Measurements from ENCODE around the gene TRIM27.
"Not testable (repeated sequence)": the region's sequence is repeated elsewhere in the genome, so short reads cannot be mapped to it uniquely, and the experiment has no call there.

TRIM27 gene

DNA sequence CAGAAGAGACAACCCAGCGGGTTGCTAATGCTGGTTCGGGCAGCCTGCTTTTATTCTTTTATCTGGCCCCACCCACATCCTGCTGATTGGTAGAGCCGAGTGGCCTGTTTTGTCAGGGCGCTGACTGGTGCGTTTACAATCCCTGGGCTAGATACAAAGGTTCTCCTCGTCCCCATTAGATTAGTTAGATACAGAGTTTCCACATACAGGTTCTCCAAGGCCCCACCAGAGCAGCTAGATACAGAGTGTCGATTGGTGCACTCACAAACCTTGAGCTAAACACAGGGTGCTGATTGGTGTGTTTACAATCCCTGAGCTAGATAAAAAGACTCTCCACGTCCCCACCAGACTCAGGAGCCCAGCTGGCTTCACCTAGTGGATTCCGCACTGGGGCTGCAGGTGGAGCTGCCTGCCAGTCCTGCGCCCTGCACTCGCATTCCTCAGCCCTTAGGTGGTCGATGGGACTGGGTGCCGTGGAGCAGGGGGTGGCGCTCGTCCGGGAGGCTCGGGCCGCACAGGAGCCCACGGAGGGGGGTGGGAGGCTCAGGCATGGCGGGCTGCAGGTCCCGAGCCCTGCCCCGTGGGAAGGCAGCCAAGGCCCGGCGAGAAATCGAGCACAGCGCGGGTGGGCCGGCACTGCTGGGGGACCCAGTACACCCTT lies 51.5 kb downstream of the TRIM27 start:
- DNase-seq; H3K27ac ChIP-seq (ENCODE audit: insufficient read depth in 1 of 2, low read depth in 1 of 2, low read length in 2 of 2, poor library complexity in 1 of 2, severe bottlenecking in 2 of 2); H3K27me3 ChIP-seq (replicated peaks in 2 of 5; ENCODE audit: control insufficient read depth in 4 of 5, insufficient read depth in 5 of 5, low read length in 4 of 5); H3K4me1 ChIP-seq (ENCODE audit: control extremely low read depth in 1 of 4, control insufficient read depth in 4 of 4, insufficient read depth in 4 of 4, low read length in 3 of 4); H3K4me3 ChIP-seq (ENCODE audit: control insufficient read depth in 1 of 7, extremely low read depth in 1 of 7, insufficient read depth in 4 of 7, low read depth in 2 of 7, low read length in 6 of 7); POLR2A ChIA-PET; H3K9me3 ChIP-seq (ENCODE audit: control extremely low read depth in 1 of 5, control insufficient read depth in 4 of 5, insufficient read depth in 2 of 5, low read depth in 1 of 5, low read length in 4 of 5); H3K36me3 ChIP-seq (ENCODE audit: control insufficient read depth in 4 of 4, insufficient read depth in 4 of 4, low read length in 3 of 4); CTCF ChIA-PET: not testable (repeated sequence)
- WGBS (ENCODE audit: insufficient coverage) = 95% methylated on average over 15 of the region's 28 CpGs

- Histone ChIP-seq H3K9me3 (ENCODE audit: control extremely low read depth in 1 of 5, control insufficient read depth in 4 of 5, insufficient read depth in 2 of 5, low read depth in 1 of 5, low read length in 4 of 5) (no peaks in the 10 kb centered on the region), H3K4me1 (ENCODE audit: control extremely low read depth in 1 of 4, control insufficient read depth in 4 of 4, insufficient read depth in 4 of 4, low read length in 3 of 4) (peaks cover 0 to 7% (median 2%) of the 10 kb centered on the region in 4 experiments), H3K27me3 (replicated peaks in 2 of 5; ENCODE audit: control insufficient read depth in 4 of 5, insufficient read depth in 5 of 5, low read length in 4 of 5) (peaks cover 0 to 5% (median 0%) of the 10 kb centered on the region in 5 experiments), H3K27ac (ENCODE audit: insufficient read depth in 1 of 2, low read depth in 1 of 2, low read length in 2 of 2, poor library complexity in 1 of 2, severe bottlenecking in 2 of 2) (no peak overlapping the region), H3K36me3 (ENCODE audit: control insufficient read depth in 4 of 4, insufficient read depth in 4 of 4, low read length in 3 of 4) (no peaks in the 10 kb centered on the region), H3K4me3 (ENCODE audit: control insufficient read depth in 1 of 7, extremely low read depth in 1 of 7, insufficient read depth in 4 of 7, low read depth in 2 of 7, low read length in 6 of 7) (no peak overlapping the region)
- WGBS (ENCODE audit: insufficient coverage) = 97% methylated on average over 13 of the region's 13 CpGs
- no peak for DNase-seq
- POLR2A ChIA-PET = no interaction called here
- CTCF ChIA-PET = interaction anchor here (0.6 kb wide), 1 partner anchor 150 kb away, joined by 4 read pairs; no protein-coding TSS in a partner anchor
Observed at GRCh38 chr6:28871335-28872156, 52.2 kb downstream of the TRIM27 start.

DNA sequence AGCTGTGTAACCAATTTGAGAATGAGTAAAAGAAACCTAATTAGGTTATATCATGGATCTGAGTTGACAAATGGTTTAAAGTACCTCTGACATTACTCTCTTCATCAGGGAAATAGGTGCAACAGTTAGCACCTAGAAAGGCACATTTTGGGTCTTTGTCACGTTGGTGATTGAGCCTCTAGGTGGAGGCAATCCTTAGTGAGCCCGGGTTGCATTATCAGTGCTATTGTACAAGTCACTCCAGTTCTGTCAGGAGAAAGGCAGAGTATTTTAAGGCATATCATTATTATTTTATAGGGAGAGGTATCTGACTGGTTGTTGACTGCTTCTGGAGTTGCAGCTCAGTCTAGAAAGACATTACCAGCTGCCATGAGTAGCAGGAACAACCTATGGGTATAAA lies 54.9 kb downstream of the TRIM27 start:
- no peak overlapping the region for H3K4me3 ChIP-seq (ENCODE audit: control insufficient read depth in 1 of 7, extremely low read depth in 1 of 7, insufficient read depth in 4 of 7, low read depth in 2 of 7, low read length in 6 of 7)
- no peaks in the 10 kb centered on the region for H3K27me3 ChIP-seq (replicated peaks in 2 of 5; ENCODE audit: control insufficient read depth in 4 of 5, insufficient read depth in 5 of 5, low read length in 4 of 5)
- H3K36me3 ChIP-seq (ENCODE audit: control insufficient read depth in 4 of 4, insufficient read depth in 4 of 4, low read length in 3 of 4) = no peaks in the 10 kb centered on the region
- peaks cover 2 to 15% (median 8%) of the 10 kb centered on the region in 4 experiments for H3K4me1 ChIP-seq (ENCODE audit: control extremely low read depth in 1 of 4, control insufficient read depth in 4 of 4, insufficient read depth in 4 of 4, low read length in 3 of 4)
- no CpG with 5 or more reads among the region's 2 CpGs for WGBS (ENCODE audit: insufficient coverage)
- DNase-seq = no peak
- POLR2A ChIA-PET = interaction anchor here (0.6 kb wide), 1 partner anchor 27 kb away, joined by 7 read pairs; no protein-coding TSS in a partner anchor
- no peak overlapping the region for H3K27ac ChIP-seq (ENCODE audit: insufficient read depth in 1 of 2, low read depth in 1 of 2, low read length in 2 of 2, poor library complexity in 1 of 2, severe bottlenecking in 2 of 2)
- CTCF ChIA-PET = interaction anchor here (1.0 to 1.1 kb wide), 2 partner anchors 10 to 13 kb away, joined by 4 read pairs; no protein-coding TSS in a partner anchor
- peaks cover 0 to 4% (median 0%) of the 10 kb centered on the region in 5 experiments for H3K9me3 ChIP-seq (ENCODE audit: control extremely low read depth in 1 of 5, control insufficient read depth in 4 of 5, insufficient read depth in 2 of 5, low read depth in 1 of 5, low read length in 4 of 5)

GRCh38 chr6:28867086-28867409 lies 56.7 kb downstream of the TRIM27 start:
- Histone ChIP-seq H3K4me1 (ENCODE audit: control extremely low read depth in 1 of 4, control insufficient read depth in 4 of 4, insufficient read depth in 4 of 4, low read length in 3 of 4) (peaks cover 2 to 17% (median 9%) of the 10 kb centered on the region in 4 experiments), H3K27ac (ENCODE audit: insufficient read depth in 1 of 2, low read depth in 1 of 2, low read length in 2 of 2, poor library complexity in 1 of 2, severe bottlenecking in 2 of 2) (peak overlapping the region in 1 of 2 experiments; percentile 65), H3K27me3 (replicated peaks in 2 of 5; ENCODE audit: control insufficient read depth in 4 of 5, insufficient read depth in 5 of 5, low read length in 4 of 5) (no peaks in the 10 kb centered on the region), H3K36me3 (ENCODE audit: control insufficient read depth in 4 of 4, insufficient read depth in 4 of 4, low read length in 3 of 4) (no peaks in the 10 kb centered on the region), H3K9me3 (ENCODE audit: control extremely low read depth in 1 of 5, control insufficient read depth in 4 of 5, insufficient read depth in 2 of 5, low read depth in 1 of 5, low read length in 4 of 5) (peaks cover 0 to 4% (median 0%) of the 10 kb centered on the region in 5 experiments), H3K4me3 (ENCODE audit: control insufficient read depth in 1 of 7, extremely low read depth in 1 of 7, insufficient read depth in 4 of 7, low read depth in 2 of 7, low read length in 6 of 7) (peak overlapping the region; percentile 54 to 87 (median 71))
- WGBS (ENCODE audit: insufficient coverage) = 20% methylated on average over 1 of the region's 5 CpGs
- DNase-seq = peak in 2 of 3 donors; percentile 40 to 68
- POLR2A ChIA-PET = no interaction called here
- CTCF ChIA-PET = interaction anchor here (1.1 to 1.6 kb wide), 4 partner anchors 11 to 150 kb away, joined by 3 to 6 read pairs (median 3); no protein-coding TSS in a partner anchor

DNA sequence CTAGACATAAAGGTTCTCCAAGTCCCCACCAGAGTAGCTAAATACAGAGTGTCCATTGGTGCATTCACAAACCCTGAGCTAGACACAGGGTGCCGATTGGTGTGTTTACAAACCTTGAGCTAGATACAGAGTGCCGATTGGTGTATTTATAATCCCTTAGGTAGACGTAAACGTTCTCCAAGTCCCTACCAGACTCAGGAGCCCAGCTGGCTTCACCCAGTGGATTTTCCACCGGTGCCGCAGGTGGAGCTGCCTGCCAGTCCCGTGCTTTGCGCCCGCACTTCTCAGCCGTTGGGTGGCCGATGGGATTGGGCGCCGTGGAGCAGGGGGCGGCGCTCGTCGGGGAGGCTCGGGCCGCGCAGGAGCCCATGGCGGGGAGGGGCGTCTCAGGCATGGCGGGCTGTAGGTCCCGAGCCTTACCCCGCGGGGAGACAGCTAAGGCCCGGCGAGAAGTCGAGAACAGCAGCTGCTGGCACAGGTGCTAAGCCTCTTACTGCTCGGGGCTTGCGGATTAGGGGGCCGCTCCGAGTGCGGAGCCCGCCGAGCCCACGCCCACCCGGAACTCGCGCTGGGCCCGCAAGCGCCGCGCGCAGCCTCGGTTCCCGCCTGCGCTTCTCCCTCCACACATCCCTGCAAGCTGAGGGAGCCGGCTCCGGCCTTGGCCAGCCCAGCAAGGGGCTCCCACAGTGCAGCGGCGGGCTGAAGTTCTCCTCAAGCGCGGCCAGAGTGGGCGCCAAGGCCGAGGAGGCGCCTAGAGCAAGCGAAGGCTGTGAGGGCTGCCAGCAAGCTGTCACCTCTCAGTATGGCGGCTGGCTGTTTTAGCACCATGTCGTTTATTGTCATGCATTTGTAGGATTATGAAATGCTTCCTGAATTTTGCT lies 57.3 kb downstream of the TRIM27 start:
- H3K27me3 ChIP-seq (replicated peaks in 2 of 5; ENCODE audit: control insufficient read depth in 4 of 5, insufficient read depth in 5 of 5, low read length in 4 of 5); H3K9me3 ChIP-seq (ENCODE audit: control extremely low read depth in 1 of 5, control insufficient read depth in 4 of 5, insufficient read depth in 2 of 5, low read depth in 1 of 5, low read length in 4 of 5); H3K36me3 ChIP-seq (ENCODE audit: control insufficient read depth in 4 of 4, insufficient read depth in 4 of 4, low read length in 3 of 4); POLR2A ChIA-PET: not testable (repeated sequence)
- Histone ChIP-seq H3K27ac (ENCODE audit: insufficient read depth in 1 of 2, low read depth in 1 of 2, low read length in 2 of 2, poor library complexity in 1 of 2, severe bottlenecking in 2 of 2) (peak overlapping the region in 1 of 2 experiments; percentile 65), H3K4me3 (ENCODE audit: control insufficient read depth in 1 of 7, extremely low read depth in 1 of 7, insufficient read depth in 4 of 7, low read depth in 2 of 7, low read length in 6 of 7) (peak overlapping the region; percentile 54 to 87 (median 71)), H3K4me1 (ENCODE audit: control extremely low read depth in 1 of 4, control insufficient read depth in 4 of 4, insufficient read depth in 4 of 4, low read length in 3 of 4) (peaks cover 2 to 21% (median 10%) of the 10 kb centered on the region in 4 experiments)
- CTCF ChIA-PET = interaction anchor here (0.8 to 2.1 kb wide), 13 partner anchors 8 to 150 kb away, joined by 3 to 11 read pairs (median 3); no protein-coding TSS in a partner anchor
- under 1% methylated on average over 56 of the region's 60 CpGs for WGBS (ENCODE audit: insufficient coverage)
- peak; percentile 72 to 90 (median 78) for DNase-seq

- no peaks in the 10 kb centered on the region for H3K36me3 ChIP-seq (ENCODE audit: control insufficient read depth in 4 of 4, insufficient read depth in 4 of 4, low read length in 3 of 4)
- H3K27ac ChIP-seq (ENCODE audit: insufficient read depth in 1 of 2, low read depth in 1 of 2, low read length in 2 of 2, poor library complexity in 1 of 2, severe bottlenecking in 2 of 2) = no peak overlapping the region
- H3K4me3 ChIP-seq (ENCODE audit: control insufficient read depth in 1 of 7, extremely low read depth in 1 of 7, insufficient read depth in 4 of 7, low read depth in 2 of 7, low read length in 6 of 7) = peak overlapping the region in 5 of 7 experiments; percentile 32 to 87 (median 73)
- peak; percentile 44 to 78 (median 64) for DNase-seq
- POLR2A ChIA-PET = no interaction called here
- no peaks in the 10 kb centered on the region for H3K27me3 ChIP-seq (replicated peaks in 2 of 5; ENCODE audit: control insufficient read depth in 4 of 5, insufficient read depth in 5 of 5, low read length in 4 of 5)
- H3K4me1 ChIP-seq (ENCODE audit: control extremely low read depth in 1 of 4, control insufficient read depth in 4 of 4, insufficient read depth in 4 of 4, low read length in 3 of 4) = peaks cover 2 to 30% (median 15%) of the 10 kb centered on the region in 4 experiments
- WGBS (ENCODE audit: insufficient coverage) = 91% methylated on average over 21 of the region's 25 CpGs
- H3K9me3 ChIP-seq (ENCODE audit: control extremely low read depth in 1 of 5, control insufficient read depth in 4 of 5, insufficient read depth in 2 of 5, low read depth in 1 of 5, low read length in 4 of 5) = peaks cover 0 to 4% (median 0%) of the 10 kb centered on the region in 5 experiments
- CTCF ChIA-PET = interaction anchor here (0.8 to 2.1 kb wide), 14 partner anchors 9 to 151 kb away, joined by 3 to 11 read pairs (median 3); no protein-coding TSS in a partner anchor
Observed at GRCh38 chr6:28865401-28866204, 58.2 kb downstream of the TRIM27 start.
